HUES64 (cell line): ENCODE measurements around the gene FIGN.

Experiments
- H3K27ac ChIP-seq: 2 replicates; pipeline ENCODE4 v1.7.0; 2013; ENCODE audit warnings: low read depth, low read length, inconsistent platforms
- H3K27me3 ChIP-seq: 2 replicates; pipeline ENCODE4 v1.6.1; 2013; ENCODE audit warnings: mild to moderate bottlenecking, low read length; ENCODE audit not compliant: insufficient read depth
- H3K36me3 ChIP-seq: 2 replicates; pipeline ENCODE4 v1.6.1; 2013; ENCODE audit warnings: mild to moderate bottlenecking, low read length; ENCODE audit not compliant: insufficient read depth
- H3K4me1 ChIP-seq: 2 replicates; pipeline ENCODE4 v1.6.1; 2013; ENCODE audit warnings: mild to moderate bottlenecking, low read length, moderate library complexity; ENCODE audit not compliant: insufficient read depth
- H3K4me3 ChIP-seq: 2 replicates; pipeline ENCODE4 v1.5.1; 2013; ENCODE audit warnings: mild to moderate bottlenecking, low read length, moderate library complexity
- H3K9ac ChIP-seq: 2 replicates; pipeline ENCODE4 v1.6.1; 2013; ENCODE audit warnings: mild to moderate bottlenecking, low read depth, low read length
- H3K9me3 ChIP-seq: 2 replicates; pipeline ENCODE4 v1.6.1; 2013; ENCODE audit warnings: low read depth, low read length; ENCODE audit not compliant: insufficient read depth
- WGBS: fragments of 150-250, 120-280 bp; methylation state at CpG from one replicate; pipeline ENCODE4 v1.1.7; 2013; ENCODE audit warnings: missing lambda C conversion rate; 5-methylcytosine and 5-hydroxymethylcytosine counted together

FIGN gene

DNA sequence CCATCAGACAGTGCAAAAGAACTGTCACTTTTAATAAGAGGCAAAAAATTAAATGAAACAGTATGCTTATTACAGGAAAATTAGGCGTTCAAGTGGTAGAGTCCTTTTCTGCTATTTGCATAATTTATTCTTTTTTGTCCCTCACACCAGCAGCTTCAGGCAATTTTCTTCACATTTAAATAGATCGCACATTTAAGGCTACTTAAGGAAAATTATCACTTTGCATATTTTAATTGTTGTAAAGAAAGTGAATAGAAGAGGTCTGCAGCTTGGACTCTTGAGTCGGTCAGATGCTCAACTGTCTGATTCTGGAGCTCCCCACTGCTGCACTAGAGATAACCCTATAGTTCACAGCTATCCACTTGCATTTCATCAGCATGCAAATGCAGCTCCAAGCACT, 141.3 kb downstream of the FIGN start:
- Histone ChIP-seq H3K27me3 (no peaks in the 10 kb centered on the region), H3K4me3 (no peak overlapping the region), H3K4me1 (peaks cover 49% of the 10 kb centered on the region), H3K27ac (no peak overlapping the region), H3K9ac (no peak overlapping the region), H3K36me3 (no peaks in the 10 kb centered on the region), H3K9me3 (no peaks in the 10 kb centered on the region)
- 69% methylated on average over 2 of the region's 3 CpGs for WGBS

DNA sequence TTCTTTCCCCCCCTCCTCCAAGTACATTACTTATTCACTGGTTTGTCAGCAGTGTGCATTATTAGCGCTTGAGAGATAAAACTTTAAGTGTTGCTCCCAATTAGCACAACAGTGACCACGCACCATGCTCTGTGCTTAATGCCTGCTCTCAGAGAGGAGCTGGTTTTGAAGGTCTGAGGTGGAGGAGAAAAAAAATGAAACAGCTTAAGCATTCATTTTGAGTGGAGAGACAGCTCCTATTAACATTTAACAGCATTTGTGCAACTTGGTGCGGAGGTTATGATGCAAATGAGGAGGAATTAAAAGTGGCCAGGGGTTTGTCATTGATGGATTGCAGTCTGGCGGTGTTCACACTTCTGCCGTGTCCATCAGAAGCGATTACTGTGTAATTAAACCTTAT, 141.8 kb downstream of the FIGN start:
- H3K4me3 ChIP-seq, result no peak overlapping the region
- H3K36me3 ChIP-seq, result no peaks in the 10 kb centered on the region
- H3K27me3 ChIP-seq, result no peaks in the 10 kb centered on the region
- H3K27ac ChIP-seq, result no peak overlapping the region
- no peaks in the 10 kb centered on the region for H3K9me3 ChIP-seq
- 72% methylated on average over 6 of the region's 6 CpGs for WGBS
- no peak overlapping the region for H3K9ac ChIP-seq
- H3K4me1 ChIP-seq, result peaks cover 44% of the 10 kb centered on the region

- Histone ChIP-seq H3K36me3 (no peaks in the 10 kb centered on the region), H3K9me3 (no peaks in the 10 kb centered on the region), H3K9ac (no peak overlapping the region), H3K4me3 (no peak overlapping the region), H3K4me1 (peaks cover 35% of the 10 kb centered on the region), H3K27ac (no peak overlapping the region), H3K27me3 (no peaks in the 10 kb centered on the region)
- 58% methylated on average over 6 of the region's 6 CpGs for WGBS
Observed at GRCh38 chr2:163592954-163593622, 142.7 kb downstream of the FIGN start.

- no peak overlapping the region for H3K4me3 ChIP-seq
- H3K4me1 ChIP-seq, result peaks cover 32% of the 10 kb centered on the region
Observed at GRCh38 chr2:163591461-163591860, 144.3 kb downstream of the FIGN start.

DNA sequence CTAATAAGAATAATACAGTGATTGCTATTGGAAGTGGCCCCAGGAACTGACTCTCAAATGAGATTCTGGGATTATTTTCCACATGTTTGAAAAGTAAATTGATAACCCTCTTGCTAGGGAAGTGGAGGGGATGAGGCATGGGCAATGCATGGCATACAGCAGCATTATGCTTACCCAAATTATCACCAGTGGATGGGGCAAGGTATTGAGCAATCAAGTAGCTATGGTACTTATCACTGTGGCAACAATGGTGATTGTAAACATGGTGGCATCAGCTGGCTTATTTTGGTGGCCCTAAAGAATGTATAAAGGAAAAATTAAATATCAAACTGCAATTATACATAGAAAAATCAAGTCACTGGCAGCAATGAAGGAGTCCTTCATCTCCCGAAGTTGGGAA, 155.1 kb downstream of the FIGN start:
- Histone ChIP-seq H3K4me3 (no peak overlapping the region), H3K27ac (no peak overlapping the region), H3K4me1 (no peaks in the 10 kb centered on the region), H3K9ac (no peak overlapping the region), H3K9me3 (no peaks in the 10 kb centered on the region), H3K36me3 (no peaks in the 10 kb centered on the region), H3K27me3 (no peaks in the 10 kb centered on the region)
- WGBS, result 80% methylated on average over 1 of the region's 1 CpG

More at GRCh38 chr2:163591461-163591860, 144.3 kb downstream of the FIGN start:
- H3K9ac ChIP-seq, result no peak overlapping the region
- H3K9me3 ChIP-seq, result no peaks in the 10 kb centered on the region
- no peaks in the 10 kb centered on the region for H3K27me3 ChIP-seq
- H3K36me3 ChIP-seq, result no peaks in the 10 kb centered on the region
- 97% methylated on average over 1 of the region's 3 CpGs for WGBS
- H3K27ac ChIP-seq, result no peak overlapping the region

DNA sequence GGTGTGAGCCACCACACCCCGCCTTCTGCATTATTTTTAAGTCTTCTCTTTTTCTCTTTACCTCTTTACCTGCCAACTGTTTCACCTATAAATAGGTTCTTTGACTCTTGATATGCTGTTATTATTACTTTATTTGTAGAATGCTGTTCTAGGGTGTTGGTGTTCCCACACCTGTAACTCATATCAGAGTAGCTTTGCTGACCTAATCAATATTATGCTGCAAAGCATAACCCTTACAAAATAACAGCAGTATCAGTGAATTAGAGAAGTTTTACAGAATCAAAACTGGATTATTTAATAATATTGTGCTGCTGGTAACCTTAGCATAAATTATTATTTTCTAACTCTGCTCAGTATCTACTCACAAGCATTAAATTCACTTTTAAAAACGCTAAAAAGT, 161.5 kb downstream of the FIGN start:
- Histone ChIP-seq H3K36me3 (no peaks in the 10 kb centered on the region), H3K4me3 (no peak overlapping the region), H3K9me3 (no peaks in the 10 kb centered on the region), H3K4me1 (no peaks in the 10 kb centered on the region), H3K9ac (no peak overlapping the region), H3K27ac (no peak overlapping the region), H3K27me3 (no peaks in the 10 kb centered on the region)
- 93% methylated on average over 2 of the region's 2 CpGs for WGBS

DNA sequence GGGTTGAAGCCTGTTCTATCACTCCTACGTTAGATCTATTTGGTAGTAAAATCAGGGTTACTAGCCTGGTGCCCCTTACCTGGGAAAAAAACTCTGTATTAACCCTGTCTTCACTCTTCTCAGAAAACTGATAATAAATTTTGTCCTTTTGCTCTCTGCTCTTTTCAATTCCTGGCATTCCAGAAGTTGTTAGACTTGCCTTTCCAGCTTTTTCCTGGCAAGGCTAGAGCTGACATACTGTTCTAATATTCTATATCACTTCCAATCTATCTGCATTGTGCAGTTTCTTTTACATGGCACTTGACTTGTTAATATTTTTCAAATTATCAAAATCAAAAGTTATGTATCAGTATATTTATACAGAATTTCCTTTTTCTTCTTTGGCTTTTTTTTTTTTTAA, 162.2 kb downstream of the FIGN start:
- Histone ChIP-seq H3K4me3 (no peak overlapping the region), H3K9me3 (no peaks in the 10 kb centered on the region), H3K9ac (no peak overlapping the region), H3K36me3 (no peaks in the 10 kb centered on the region), H3K27ac (no peak overlapping the region), H3K4me1 (no peaks in the 10 kb centered on the region), H3K27me3 (no peaks in the 10 kb centered on the region)
- 90% methylated on average over 1 of the region's 1 CpG for WGBS

GRCh38 chr2:163572850-163573249, 163.0 kb downstream of the FIGN start:
- no peak overlapping the region for H3K27ac ChIP-seq
- 99% methylated on average over 6 of the region's 7 CpGs for WGBS

GRCh38 chr2:163571423-163572102, 164.2 kb downstream of the FIGN start:
- WGBS, result 99% methylated on average over 5 of the region's 7 CpGs
- no peaks in the 10 kb centered on the region for H3K4me1 ChIP-seq
- H3K9me3 ChIP-seq, result no peaks in the 10 kb centered on the region
- no peak overlapping the region for H3K9ac ChIP-seq
- H3K36me3 ChIP-seq, result no peaks in the 10 kb centered on the region
- no peak overlapping the region for H3K4me3 ChIP-seq
- H3K27ac ChIP-seq, result no peak overlapping the region
- no peaks in the 10 kb centered on the region for H3K27me3 ChIP-seq

More at GRCh38 chr2:163572850-163573249, 163.0 kb downstream of the FIGN start:
- Histone ChIP-seq H3K9me3 (no peaks in the 10 kb centered on the region), H3K9ac (no peak overlapping the region), H3K4me1 (no peaks in the 10 kb centered on the region), H3K27me3 (no peaks in the 10 kb centered on the region), H3K4me3 (no peak overlapping the region), H3K36me3 (no peaks in the 10 kb centered on the region)

DNA sequence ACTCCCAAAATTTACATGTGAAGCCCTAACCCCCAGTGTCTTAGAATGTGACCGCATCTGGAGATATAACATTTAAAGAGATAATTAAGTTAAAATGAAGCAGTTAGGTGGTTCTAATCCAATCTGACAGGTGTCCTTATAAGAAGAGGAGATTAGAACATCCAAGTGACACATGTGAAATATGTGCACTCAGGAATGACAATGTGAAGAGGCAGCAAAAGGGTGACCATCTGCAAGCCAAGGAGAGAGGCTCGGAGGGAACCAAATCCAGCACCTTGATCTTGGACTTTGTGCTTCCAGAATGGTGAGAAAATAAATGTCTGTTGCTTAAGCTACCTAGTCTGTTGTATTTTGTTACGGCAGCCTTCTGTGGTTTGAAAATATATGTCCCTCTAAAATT, 165.4 kb downstream of the FIGN start:
- Histone ChIP-seq H3K9ac (no peak overlapping the region), H3K9me3 (no peaks in the 10 kb centered on the region), H3K27me3 (no peaks in the 10 kb centered on the region), H3K4me3 (no peak overlapping the region), H3K4me1 (no peaks in the 10 kb centered on the region), H3K27ac (no peak overlapping the region), H3K36me3 (no peaks in the 10 kb centered on the region)
- 97% methylated on average over 3 of the region's 3 CpGs for WGBS

- no peaks in the 10 kb centered on the region for H3K36me3 ChIP-seq
- no peaks in the 10 kb centered on the region for H3K4me1 ChIP-seq
- H3K4me3 ChIP-seq, result no peak overlapping the region
- WGBS, result 88% methylated on average over 1 of the region's 1 CpG
- no peaks in the 10 kb centered on the region for H3K9me3 ChIP-seq
- H3K27ac ChIP-seq, result no peak overlapping the region
- H3K27me3 ChIP-seq, result no peaks in the 10 kb centered on the region
- H3K9ac ChIP-seq, result no peak overlapping the region
Observed at GRCh38 chr2:163565192-163565591, 170.6 kb downstream of the FIGN start.
